Measurements from ENCODE around the gene GUCA2B. TPM values are rescaled to one million over a fixed set of nuclear protein-coding genes. Genes with fewer than 3 reads are reported as not detected.

GUCA2B gene
- total and polyA plus RNA-seq, 2 of the 4 experiments (the other 2 are of a cell fraction) = not detected

- Histone ChIP-seq H2BK15ac (ENCODE audit: low read depth, low read length) (no peak overlapping the region), H3K9me3 (ENCODE audit: control insufficient read depth, insufficient read depth, low read length) (peaks cover 5% of the 10 kb centered on the region), H3K4me1 (ENCODE audit: control insufficient read depth, insufficient read depth, low read length) (peaks cover 3% of the 10 kb centered on the region; the same call in 1 of the 2 replicates), H2AK5ac (ENCODE audit: low read depth, low read length) (no peak overlapping the region), H4K20me1 (ENCODE audit: insufficient read depth, low read length) (no peaks in the 10 kb centered on the region), H3K27ac (ENCODE audit: insufficient read depth, low read length) (no peak overlapping the region), H3K4ac (ENCODE audit: low read depth, low read length) (no peak overlapping the region), H3K36me3 (ENCODE audit: control insufficient read depth, insufficient read depth, low read length) (no peaks in the 10 kb centered on the region), H2AFZ (replicated peaks; ENCODE audit: low read length, poor library complexity) (no peak overlapping the region), H3K56ac (ENCODE audit: extremely low read depth, insufficient read depth, low read length) (no peak overlapping the region), H3K9me1 (ENCODE audit: insufficient read depth, low read length) (peaks cover 3% of the 10 kb centered on the region; the same call in 1 of the 2 replicates), H2BK20ac (ENCODE audit: low read depth, low read length) (no peak overlapping the region), H3K9ac (ENCODE audit: low read depth, low read length) (no peak overlapping the region), H2BK5ac (ENCODE audit: low read depth, low read length, poor library complexity, severe bottlenecking) (no peak overlapping the region), H3K4me3 (ENCODE audit: insufficient read depth, low read depth, low read length) (no peak overlapping the region), H4K8ac (ENCODE audit: low read depth in 2 of 2, low read length in 2 of 2) (no peak overlapping the region), H3K18ac (ENCODE audit: low read depth, low read length) (no peak overlapping the region), H2AK9ac (replicated peaks; ENCODE audit: low read depth, low read length, poor library complexity) (no peak overlapping the region), H4K91ac (ENCODE audit: insufficient read depth, low read depth, low read length) (no peak overlapping the region), H4K5ac (ENCODE audit: low read depth, low read length) (no peak overlapping the region), H3K14ac (replicated peaks; ENCODE audit: low read depth, low read length) (no peak overlapping the region), H3K79me1 (ENCODE audit: low read depth in 1 of 2, low read length in 2 of 2) (no peaks in the 10 kb centered on the region), H3K23ac (ENCODE audit: low read depth, low read length) (no peak overlapping the region), H3K4me2 (ENCODE audit: low read depth, low read length) (no peak overlapping the region), H2BK120ac (ENCODE audit: low read depth, low read length) (no peak overlapping the region), H3K27me3 (ENCODE audit: control insufficient read depth, insufficient read depth, low read length) (peaks cover 5% of the 10 kb centered on the region)
- POLR2A ChIA-PET (ENCODE audit: unreplicated experiment) = no interaction called here
- in situ Hi-C loops (cut with MboI; ENCODE audit: low sequenced_read_pairs) (no loop called here), intact Hi-C loops (cut with micrococcal nuclease) (no loop called here), dilution Hi-C loops (cut with HindIII; ENCODE audit: low sequenced_read_pairs, unreplicated experiment) (no loop called here)
- TF ChIP-seq NFE2L2 (IDR thresholded peaks at IDR 0.05; ENCODE audit: low read depth, low read length) (no peak), RFX5 (IDR thresholded peaks at IDR 0.05; ENCODE audit: low read depth, low read length) (no peak), SMC3 (IDR thresholded peaks at IDR 0.05; ENCODE audit: low read depth, low read length) (no peak), CHD1 (IDR thresholded peaks at IDR 0.05; ENCODE audit: low read depth, low read length) (no peak), RCOR1 (IDR thresholded peaks at IDR 0.05; ENCODE audit: insufficient replicate concordance, low read length) (no peak)
- no TSS peak for BruUV-seq (replicated peaks)
- ATAC-seq (ENCODE audit: low read depth) = no peak
- DNase-seq = no peak
- CTCF ChIA-PET = no interaction called here
- WGBS, 2 experiments (ENCODE audit: extremely low coverage in 2 of 2, insufficient read length in 1 of 2) = 76% methylated on average over 6 of the region's 16 CpGs; no CpG with 5 or more reads in 1 of the 2 experiments
Measured at GRCh38 chr1:42163536-42164503, 10.6 kb downstream of the GUCA2B start.

All from IMR-90 (cell line).